Kidney epithelial cell (primary cell): ENCODE measurements around the gene UNC5C. TPM values are rescaled to one million over a fixed set of nuclear protein-coding genes. Genes with fewer than 3 reads are reported as not detected.

Experiments used
- DNase-seq: peaks from one replicate; pipeline ENCODE4 v3.0.0-alpha.2; 2010; ENCODE audit warnings: low read depth
- H3K27me3 ChIP-seq: 2 replicates; pipeline ENCODE4 v1.6.0; 2011; ENCODE audit warnings: low read length; ENCODE audit not compliant: control insufficient read depth, insufficient read depth
- H3K36me3 ChIP-seq: 2 replicates; pipeline ENCODE4 v1.5.1; 2011; ENCODE audit warnings: low read length; ENCODE audit not compliant: control insufficient read depth, insufficient read depth
- H3K4me3 ChIP-seq: 2 replicates; pipeline ENCODE4 v1.5.1; 2011; ENCODE audit warnings: low read depth, mild to moderate bottlenecking, control low read depth, low read length
- CTCF ChIP-seq: IDR thresholded peaks from 2 replicates; pipeline ENCODE4 v1.5.1; 2011; ENCODE audit warnings: mild to moderate bottlenecking, moderate library complexity, low read length, control low read depth, inconsistent platforms; ENCODE audit not compliant: insufficient read depth, poor library complexity, severe bottlenecking
- total RNA-seq: library from RNA; depleted of rRNA; stranded (reverse); fragments of >200 nt; gene quantifications from 2 replicates; pipeline ENCODE4 v1.2.3, GENCODE V29; 2015

The UNC5C gene
- total RNA-seq, 1 donor from 2014 or later: 2.8 TPM

- TF ChIP-seq CTCF: no peak
- Histone ChIP-seq H3K36me3 (no peaks in the 10 kb centered on the region), H3K27me3 (no peaks in the 10 kb centered on the region), H3K4me3 (no peak overlapping the region)
- no peak for DNase-seq
Measured at GRCh38 chr4:95256108-95256835, 292.5 kb downstream of the UNC5C start.

- peak; percentile 31 for DNase-seq
- H3K36me3 ChIP-seq: no peaks in the 10 kb centered on the region
- TF ChIP-seq CTCF: no peak
- no peaks in the 10 kb centered on the region for H3K27me3 ChIP-seq
- no peak overlapping the region for H3K4me3 ChIP-seq
Measured at GRCh38 chr4:95255396-95256107, 293.2 kb downstream of the UNC5C start.

- TF ChIP-seq CTCF: no peak
- Histone ChIP-seq H3K4me3 (no peak overlapping the region), H3K36me3 (no peaks in the 10 kb centered on the region), H3K27me3 (no peaks in the 10 kb centered on the region)
- DNase-seq: no peak
Measured at GRCh38 chr4:95251568-95251967, 297.2 kb downstream of the UNC5C start.

- H3K4me3 ChIP-seq: no peak overlapping the region
- no peaks in the 10 kb centered on the region for H3K27me3 ChIP-seq
- DNase-seq: no peak
- no peaks in the 10 kb centered on the region for H3K36me3 ChIP-seq
- no peak for TF ChIP-seq CTCF
Measured at GRCh38 chr4:95250544-95251137, 298.1 kb downstream of the UNC5C start.

- H3K36me3 ChIP-seq: no peaks in the 10 kb centered on the region
- no peak for DNase-seq
- no peak overlapping the region for H3K4me3 ChIP-seq
- TF ChIP-seq CTCF: no peak
- H3K27me3 ChIP-seq: no peaks in the 10 kb centered on the region
Measured at GRCh38 chr4:95249426-95250021, 299.2 kb downstream of the UNC5C start.
